Left ventricle myocardium superior (tissue), 1 donor: ENCODE results near the gene COL26A1. TPM values are rescaled to one million over a fixed set of nuclear protein-coding genes. Genes with fewer than 3 reads are reported as not detected.
A peak's percentile ranks its signal among the peaks of the same experiment; 100 is the strongest.
"Not testable (repeated sequence)": the region's sequence is repeated elsewhere in the genome, so short reads cannot be mapped to it uniquely, and the experiment has no call there.

Source experiments
- ATAC-seq: fragments of 200-7000 bp; cut with Tn5 transposase; one replicate; pipeline ENCODE4 v1.9.1; 2020; ENCODE audit warnings: mild to moderate bottlenecking, moderate library complexity
- DNase-seq: peaks from one replicate; pipeline ENCODE4 v3.0.0-alpha.2; 2020
- intact Hi-C: fragments of 100-400 bp; cut with micrococcal nuclease; formaldehyde crosslinking; loops from one replicate; pipeline ENCODE4 v1.11.0; 2022
- total RNA-seq: library from RNA; stranded (reverse); fragmentation: NEBNext Ultra II Directional; extraction: Animal tissue kit (Norgen Biotek cat#: 25700); gene quantifications from one replicate; pipeline ENCODE4 v1.2.1, GENCODE V29; 2021
- donor health status: DM: no; HTN: yes; CAD: no; lungs with severe emphysema.

Gene COL26A1
- total RNA-seq, 1 donor from 2014 or later: not detected

- no peak for ATAC-seq
- intact Hi-C loops: no loop called here
- DNase-seq: no peak
These were observed 236.5 kb downstream of the COL26A1 start for GRCh38 chr7:101598986-101599771.

- no peak for ATAC-seq
- intact Hi-C loops: no loop called here
- DNase-seq: no peak
These were observed 237.1 kb downstream of the COL26A1 start for GRCh38 chr7:101599787-101600186.

- ATAC-seq: no peak
- DNase-seq: no peak
- intact Hi-C loops: no loop called here
These were observed 239.4 kb downstream of the COL26A1 start for GRCh38 chr7:101602082-101602481.

- ATAC-seq (peak; percentile 93), DNase-seq (peak; percentile 81)
- intact Hi-C loops: no loop called here
These were observed 240.0 kb downstream of the COL26A1 start for GRCh38 chr7:101602484-101603241.

GRCh38 chr7:101604331-101604933 is 241.8 kb downstream of the COL26A1 start:
- no peak for ATAC-seq

GRCh38 chr7:101604934-101605332 is 242.3 kb downstream of the COL26A1 start:
- intact Hi-C loops, ATAC-seq, DNase-seq: not testable (repeated sequence)

More at GRCh38 chr7:101604331-101604933, 241.8 kb downstream of the COL26A1 start:
- intact Hi-C loops: no loop called here
- DNase-seq: no peak

- ATAC-seq (no peak), DNase-seq (no peak)
- intact Hi-C loops: no loop called here
These were observed 243.2 kb downstream of the COL26A1 start for GRCh38 chr7:101605611-101606497.

GRCh38 chr7:101606498-101606923 is 243.8 kb downstream of the COL26A1 start:
- intact Hi-C loops: no loop called here
- DNase-seq (no peak), ATAC-seq (no peak)

Other genes starting within 250 kb of the COL26A1 start
- gene SERPINE1, start 235.8 kb upstream of the COL26A1 start, total RNA-seq: 1.3 TPM
- gene AP1S1, start 208.4 kb upstream of the COL26A1 start, total RNA-seq: 11.8 TPM
- not detected for gene VGF, start 197.3 kb upstream of the COL26A1 start, total RNA-seq
- gene NAT16, start 182.6 kb upstream of the COL26A1 start, total RNA-seq: not detected
- not detected for gene MOGAT3, start 161.8 kb upstream of the COL26A1 start, total RNA-seq
- gene PLOD3, start 145.3 kb upstream of the COL26A1 start, total RNA-seq: 43.0 TPM
- gene ZNHIT1, start 144.7 kb upstream of the COL26A1 start, total RNA-seq: 55.8 TPM
- gene CLDN15, start 125.1 kb upstream of the COL26A1 start, total RNA-seq: 3.8 TPM
- 326 TPM for gene FIS1, start 117.8 kb upstream of the COL26A1 start, total RNA-seq
- gene IFT22, start 41.1 kb upstream of the COL26A1 start, total RNA-seq: 26.8 TPM